Psoas muscle (tissue), 8 donors: Measurements from ENCODE around the gene PHF21B. TPM values are rescaled to one million over a fixed set of nuclear protein-coding genes. Genes with fewer than 3 reads are reported as not detected.
A peak's percentile ranks its signal among the peaks of the same experiment; 100 is the strongest.

Source experiments
- ATAC-seq, 4 donors: fragments of 200-7000 bp; cut with Tn5 transposase; one replicate each; pipeline ENCODE4 v1.9.1; 2020; ENCODE audit warnings: moderate library complexity in 3 of 4, mild to moderate bottlenecking in 2 of 4
- DNase-seq, 2 donors: peaks; one replicate each; pipeline ENCODE4 v3.0.0-alpha.2; 2020
- H3K27ac ChIP-seq: fragments of 200-600 bp; one replicate; pipeline ENCODE4 v1.8.0; 2022
- H3K27me3 ChIP-seq, 3 donors: fragments of 200-600 bp in 1 of 3; one replicate each; pipeline versions ENCODE4 v1.6.1 to v1.8.0; 2013 to 2022; ENCODE audit warnings: low read length in 2 of 3, mild to moderate bottlenecking in 2 of 3, moderate library complexity in 1 of 3; ENCODE audit not compliant: insufficient read depth in 3 of 3
- H3K36me3 ChIP-seq, 2 donors: fragments of 200-600 bp in 1 of 2; one replicate each; pipeline versions ENCODE4 v1.6.1 to v1.8.0; 2013 to 2022; ENCODE audit warnings: low read depth in 1 of 2, mild to moderate bottlenecking in 1 of 2, moderate library complexity in 1 of 2; ENCODE audit not compliant: insufficient read depth in 1 of 2
- H3K4me1 ChIP-seq: fragments of 200-600 bp; one replicate; pipeline ENCODE4 v1.8.0; 2022
- H3K4me3 ChIP-seq: fragments of 200-600 bp; one replicate; pipeline ENCODE4 v1.8.0; 2022; ENCODE audit warnings: mild to moderate bottlenecking
- H3K9me3 ChIP-seq: fragments of 200-600 bp; one replicate; pipeline ENCODE4 v1.8.0; 2022
- CTCF ChIP-seq: fragments of 200-600 bp; IDR thresholded peaks from one replicate; pipeline ENCODE4 v1.8.0; 2022; ENCODE audit warnings: antibody characterized with exemption
- WGBS, 3 donors: extraction: QIAGEN DNeasy Blood & Tissue Kit; methylation state at CpG; one replicate each; pipeline versions ENCODE4 v1.1.6 to v1.1.7; 2013; 5-methylcytosine and 5-hydroxymethylcytosine counted together
- intact Hi-C, 2 donors: fragments of 100-400 bp; cut with DNase I; formaldehyde crosslinking; loops; one replicate each; pipeline versions ENCODE4 v1.11.0 to v1.14.2; 2022
- polyA plus RNA-seq, 3 donors: library from polyadenylated mRNA; stranded (reverse); fragments of 200-250 nt; gene quantifications; one replicate each; pipeline ENCODE4 v1.2.3, GENCODE V29; 2013
- total RNA-seq, 4 donors: library from RNA; stranded (reverse); fragmentation: NEBNext Ultra II Directional in 2 of 4; extraction: Animal tissue kit (Norgen Biotek cat#: 25700) in 2 of 4; gene quantifications; one replicate each; pipeline versions ENCODE4 v1.2.1 to v1.2.4, GENCODE V29; 2021 to 2023
- donor health status: healthy with polysubstance abuse.
- donor health status: DM: no; HTN: no; CAD: no; lungs with moderate emphysema.
- donor health status: Bipolar disorder and iron deficiency.
- donor health status: healthy.
- donor health status: DM: yes; HTN: yes; CAD: no.
- donor health status: DM: no; HTN: no; CAD: no.
- donor health status: DM: no; HTN: no; CAD: no.
- donor health status: DM: yes; HTN: yes; CAD: no.

PHF21B gene
- total and polyA plus RNA-seq, 7 donors, result 0.03 to 0.58 (median 0.16) TPM; not detected in 1

- 79 to 89% (median 83%) methylated on average over 14 of the region's 14 CpGs for WGBS, 3 donors
- ATAC-seq, result no peak
Measured at GRCh38 chr22:44878483-44879300, 131.1 kb downstream of the PHF21B start.

GRCh38 chr22:44876921-44877320 is 132.9 kb downstream of the PHF21B start:
- intact Hi-C loops, result no loop called here

More at GRCh38 chr22:44878483-44879300, 131.1 kb downstream of the PHF21B start:
- Histone ChIP-seq H3K9me3 (peaks cover 7% of the 10 kb centered on the region), H3K27ac (no peak overlapping the region), H3K4me1 (no peaks in the 10 kb centered on the region), H3K27me3 (no peaks in the 10 kb centered on the region), H3K4me3 (no peak overlapping the region), H3K36me3 (no peaks in the 10 kb centered on the region)
- peak in 1 of 2 donors; percentile 15 for DNase-seq
- intact Hi-C loops, result no loop called here
- TF ChIP-seq CTCF, result no peak

GRCh38 chr22:44871782-44872181 is 138.0 kb downstream of the PHF21B start:
- 84 to 89% (median 85%) methylated on average over 3 of the region's 3 CpGs for WGBS, 3 donors

More at GRCh38 chr22:44876921-44877320, 132.9 kb downstream of the PHF21B start:
- ATAC-seq (no peak), DNase-seq (peak in 1 of 2 donors; percentile 3)
- Histone ChIP-seq H3K9me3 (peaks cover 8% of the 10 kb centered on the region), H3K4me3 (no peak overlapping the region), H3K4me1 (no peaks in the 10 kb centered on the region), H3K27me3 (no peaks in the 10 kb centered on the region), H3K27ac (no peak overlapping the region), H3K36me3 (no peaks in the 10 kb centered on the region)
- no peak for TF ChIP-seq CTCF
- 85 to 94% (median 90%) methylated on average over 4 of the region's 4 CpGs for WGBS, 3 donors

GRCh38 chr22:44870021-44870420 is 139.8 kb downstream of the PHF21B start:
- DNase-seq, result no peak
- intact Hi-C loops, result no loop called here
- Histone ChIP-seq H3K4me3 (no peak overlapping the region), H3K4me1 (no peaks in the 10 kb centered on the region), H3K27ac (no peak overlapping the region), H3K36me3 (no peaks in the 10 kb centered on the region), H3K9me3 (peaks cover 8% of the 10 kb centered on the region), H3K27me3 (no peaks in the 10 kb centered on the region)
- TF ChIP-seq CTCF, result no peak
- ATAC-seq, result no peak
- 26 to 54% (median 40%) methylated on average over 5 of the region's 5 CpGs for WGBS, 3 donors

More at GRCh38 chr22:44871782-44872181, 138.0 kb downstream of the PHF21B start:
- Histone ChIP-seq H3K4me3 (no peak overlapping the region), H3K27ac (no peak overlapping the region), H3K4me1 (no peaks in the 10 kb centered on the region), H3K36me3 (no peaks in the 10 kb centered on the region), H3K9me3 (peaks cover 8% of the 10 kb centered on the region), H3K27me3 (no peaks in the 10 kb centered on the region)
- no peak for TF ChIP-seq CTCF
- ATAC-seq (no peak), DNase-seq (no peak)
- intact Hi-C loops, result no loop called here
